ENCODE measurements around the gene SMARCD3. TPM values are rescaled to one million over a fixed set of nuclear protein-coding genes. Genes with fewer than 3 reads are reported as not detected.

Gene SMARCD3
- total and polyA plus RNA-seq, 9 of the 15 experiments (the other 6 are each of a cell fraction or from before 2014, with no cell fraction given), result 0.43 to 3.6 (median 2.6) TPM

DNA sequence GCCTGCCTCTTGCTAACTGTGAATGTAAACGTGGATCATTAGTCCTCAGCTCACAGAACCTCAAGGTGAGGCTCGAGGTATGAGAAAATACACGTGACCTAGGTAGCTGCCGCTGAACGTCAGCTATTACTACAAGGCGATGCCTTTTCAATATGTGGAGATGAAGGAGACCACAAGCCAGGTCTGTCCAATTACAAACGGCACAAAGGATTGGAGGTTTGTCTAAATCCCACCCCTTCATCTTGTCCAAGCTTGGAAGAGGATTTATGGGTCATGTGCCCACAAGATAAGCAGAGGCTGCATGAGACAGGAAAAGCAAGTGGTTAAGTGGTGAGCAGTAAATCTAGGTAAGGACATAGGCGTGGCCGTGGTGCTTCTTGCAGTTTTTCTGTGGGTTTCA is 41.6 kb downstream of the SMARCD3 start (continued):
- TF ChIP-seq, protein P1, sequence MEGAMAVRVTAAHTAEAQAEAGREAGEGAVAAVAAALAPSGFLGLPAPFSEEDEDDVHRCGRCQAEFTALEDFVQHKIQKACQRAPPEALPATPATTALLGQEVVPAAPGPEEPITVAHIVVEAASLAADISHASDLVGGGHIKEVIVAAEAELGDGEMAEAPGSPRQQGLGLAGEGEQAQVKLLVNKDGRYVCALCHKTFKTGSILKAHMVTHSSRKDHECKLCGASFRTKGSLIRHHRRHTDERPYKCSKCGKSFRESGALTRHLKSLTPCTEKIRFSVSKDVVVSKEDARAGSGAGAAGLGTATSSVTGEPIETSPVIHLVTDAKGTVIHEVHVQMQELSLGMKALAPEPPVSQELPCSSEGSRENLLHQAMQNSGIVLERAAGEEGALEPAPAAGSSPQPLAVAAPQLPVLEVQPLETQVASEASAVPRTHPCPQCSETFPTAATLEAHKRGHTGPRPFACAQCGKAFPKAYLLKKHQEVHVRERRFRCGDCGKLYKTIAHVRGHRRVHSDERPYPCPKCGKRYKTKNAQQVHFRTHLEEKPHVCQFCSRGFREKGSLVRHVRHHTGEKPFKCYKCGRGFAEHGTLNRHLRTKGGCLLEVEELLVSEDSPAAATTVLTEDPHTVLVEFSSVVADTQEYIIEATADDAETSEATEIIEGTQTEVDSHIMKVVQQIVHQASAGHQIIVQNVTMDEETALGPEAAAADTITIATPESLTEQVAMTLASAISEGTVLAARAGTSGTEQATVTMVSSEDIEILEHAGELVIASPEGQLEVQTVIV (CRISPR knock-in tag; IDR thresholded peaks at IDR 0.05; ENCODE audit: borderline replicate concordance), result no peak
- no peak for TF ChIP-seq ZNF696 (CRISPR knock-in tag; conservative IDR thresholded peaks at IDR 0.05)
- peak in 1 of 2 experiments; percentile 89; a peak in 2 of 4 replicates for TF ChIP-seq HDAC1 (IDR thresholded peaks at IDR 0.05)
- no peak for TF ChIP-seq DMBX1 (CRISPR knock-in tag; IDR thresholded peaks at IDR 0.05; ENCODE audit: borderline replicate concordance)
- TF ChIP-seq JUN (IDR thresholded peaks at IDR 0.05; ENCODE audit: borderline replicate concordance, low read depth, low read length), result no peak
- no peak for TF ChIP-seq JUN (CRISPR knock-in tag; IDR thresholded peaks at IDR 0.05; ENCODE audit: borderline replicate concordance)
- no peak for TF ChIP-seq TGIF2 (CRISPR knock-in tag; IDR thresholded peaks at IDR 0.05)
- TF ChIP-seq, protein P2, sequence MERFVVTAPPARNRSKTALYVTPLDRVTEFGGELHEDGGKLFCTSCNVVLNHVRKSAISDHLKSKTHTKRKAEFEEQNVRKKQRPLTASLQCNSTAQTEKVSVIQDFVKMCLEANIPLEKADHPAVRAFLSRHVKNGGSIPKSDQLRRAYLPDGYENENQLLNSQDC (CRISPR knock-in tag; IDR thresholded peaks at IDR 0.05), result no peak
- no peak for TF ChIP-seq SIRT6 (IDR thresholded peaks at IDR 0.05; ENCODE audit: low read depth, low read length)
- TF ChIP-seq ZNF124 (CRISPR knock-in tag; IDR thresholded peaks at IDR 0.05), result no peak
- TF ChIP-seq FOXM1 (IDR thresholded peaks at IDR 0.05; ENCODE audit: low read depth), result peak; percentile 32; the same call in 1 of the 2 replicates
- no peak for TF ChIP-seq FOXM1 (CRISPR knock-in tag; IDR thresholded peaks at IDR 0.05; ENCODE audit: low read depth)
- TF ChIP-seq ZNF431 (CRISPR knock-in tag; IDR thresholded peaks at IDR 0.05), result no peak
- TF ChIP-seq, protein P3, sequence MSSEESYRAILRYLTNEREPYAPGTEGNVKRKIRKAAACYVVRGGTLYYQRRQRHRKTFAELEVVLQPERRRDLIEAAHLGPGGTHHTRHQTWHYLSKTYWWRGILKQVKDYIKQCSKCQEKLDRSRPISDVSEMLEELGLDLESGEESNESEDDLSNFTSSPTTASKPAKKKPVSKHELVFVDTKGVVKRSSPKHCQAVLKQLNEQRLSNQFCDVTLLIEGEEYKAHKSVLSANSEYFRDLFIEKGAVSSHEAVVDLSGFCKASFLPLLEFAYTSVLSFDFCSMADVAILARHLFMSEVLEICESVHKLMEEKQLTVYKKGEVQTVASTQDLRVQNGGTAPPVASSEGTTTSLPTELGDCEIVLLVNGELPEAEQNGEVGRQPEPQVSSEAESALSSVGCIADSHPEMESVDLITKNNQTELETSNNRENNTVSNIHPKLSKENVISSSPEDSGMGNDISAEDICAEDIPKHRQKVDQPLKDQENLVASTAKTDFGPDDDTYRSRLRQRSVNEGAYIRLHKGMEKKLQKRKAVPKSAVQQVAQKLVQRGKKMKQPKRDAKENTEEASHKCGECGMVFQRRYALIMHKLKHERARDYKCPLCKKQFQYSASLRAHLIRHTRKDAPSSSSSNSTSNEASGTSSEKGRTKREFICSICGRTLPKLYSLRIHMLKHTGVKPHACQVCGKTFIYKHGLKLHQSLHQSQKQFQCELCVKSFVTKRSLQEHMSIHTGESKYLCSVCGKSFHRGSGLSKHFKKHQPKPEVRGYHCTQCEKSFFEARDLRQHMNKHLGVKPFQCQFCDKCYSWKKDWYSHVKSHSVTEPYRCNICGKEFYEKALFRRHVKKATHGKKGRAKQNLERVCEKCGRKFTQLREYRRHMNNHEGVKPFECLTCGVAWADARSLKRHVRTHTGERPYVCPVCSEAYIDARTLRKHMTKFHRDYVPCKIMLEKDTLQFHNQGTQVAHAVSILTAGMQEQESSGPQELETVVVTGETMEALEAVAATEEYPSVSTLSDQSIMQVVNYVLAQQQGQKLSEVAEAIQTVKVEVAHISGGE (CRISPR knock-in tag; IDR thresholded peaks at IDR 0.05), result no peak
- peak in 1 of 2 experiments; percentile 64; a peak in 1 of 3 replicates for TF ChIP-seq CBX3 (IDR thresholded peaks at IDR 0.05; ENCODE audit: borderline replicate concordance in 1 of 2, low read length in 2 of 2)
- TF ChIP-seq PYGO2 (tag; IDR thresholded peaks at IDR 0.05), result no peak
- TF ChIP-seq ARID1B (IDR thresholded peaks at IDR 0.05), result peak; percentile 88
- TF ChIP-seq ZNF764 (CRISPR knock-in tag; IDR thresholded peaks at IDR 0.05; ENCODE audit: low read depth), result no peak
- no peak for TF ChIP-seq KLF13 (tag; IDR thresholded peaks at IDR 0.05; ENCODE audit: borderline replicate concordance, low read depth)
- no peak for TF ChIP-seq PTTG1 (tag; IDR thresholded peaks at IDR 0.05; ENCODE audit: low read depth)
- no peak for TF ChIP-seq POLR3A (IDR thresholded peaks at IDR 0.05; ENCODE audit: borderline replicate concordance, extremely low read depth, insufficient read depth, insufficient read length)
- TF ChIP-seq, protein P4, sequence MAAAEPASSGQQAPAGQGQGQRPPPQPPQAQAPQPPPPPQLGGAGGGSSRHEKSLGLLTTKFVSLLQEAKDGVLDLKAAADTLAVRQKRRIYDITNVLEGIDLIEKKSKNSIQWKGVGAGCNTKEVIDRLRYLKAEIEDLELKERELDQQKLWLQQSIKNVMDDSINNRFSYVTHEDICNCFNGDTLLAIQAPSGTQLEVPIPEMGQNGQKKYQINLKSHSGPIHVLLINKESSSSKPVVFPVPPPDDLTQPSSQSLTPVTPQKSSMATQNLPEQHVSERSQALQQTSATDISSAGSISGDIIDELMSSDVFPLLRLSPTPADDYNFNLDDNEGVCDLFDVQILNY (CRISPR knock-in tag; IDR thresholded peaks at IDR 0.05), result peak; percentile 61; the same call in 1 of the 2 replicates

Measured in K562 (cell line).